SK-N-MC (cell line): ENCODE measurements around the gene MAP6.

ENCODE experiments used
- EZH2 ChIP-seq: fragments of 200-600 bp; sonication (generic); IDR thresholded peaks from one replicate; pipeline ENCODE4 v1.6.1; 2017; ENCODE audit warnings: antibody characterized with exemption
- POLR2AphosphoS5 ChIP-seq: IDR thresholded peaks from 2 replicates; pipeline ENCODE4 v1.6.1; 2012; ENCODE audit warnings: mild to moderate bottlenecking, low read depth, low read length, borderline replicate concordance

DNA sequence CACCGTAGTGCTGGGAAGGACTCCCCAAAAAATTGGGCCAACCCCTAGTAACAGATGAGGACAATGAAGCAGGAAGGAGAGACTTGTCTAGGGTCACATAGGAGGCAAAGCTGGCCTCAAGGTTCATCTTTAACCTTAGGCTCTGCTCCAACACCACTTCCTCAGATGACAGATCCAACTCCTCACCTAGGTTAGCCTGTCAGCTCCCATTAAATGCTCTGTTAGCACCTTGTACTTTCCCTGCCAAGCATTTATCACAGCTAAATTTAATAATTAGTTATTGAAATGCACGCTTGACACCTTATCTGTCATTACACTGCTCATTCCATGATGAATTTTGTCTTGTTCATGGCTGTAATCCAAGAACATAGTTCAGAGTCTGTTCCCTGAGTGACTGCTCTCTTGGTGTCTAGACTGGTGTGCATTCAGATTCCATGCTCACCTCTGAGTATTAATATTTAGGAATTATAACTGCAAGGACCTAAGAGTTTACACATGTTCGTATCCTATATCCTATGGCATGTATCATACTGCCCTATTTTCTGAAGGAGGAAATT, 18.6 kb downstream of the MAP6 start:
- TF ChIP-seq EZH2, result no peak
- TF ChIP-seq POLR2AphosphoS5, result no peak
